NCI-H146 treated with DMSO at 0.1 percent for 48 hours (cell line): ENCODE data around the gene TTYH2.

Experiments
- DNase-seq: peaks from one replicate; lab custom pipeline; 2025; ENCODE audit not compliant: unreplicated experiment; lab: John Stamatoyannopoulos, UW

The TTYH2 gene

GRCh38 chr17:74234486-74234885, 21.1 kb downstream of the TTYH2 start:
- DNase-seq: no peak

- no peak for DNase-seq
These were observed 21.7 kb downstream of the TTYH2 start for GRCh38 chr17:74235040-74235581.

- DNase-seq: no peak
These were observed 22.6 kb downstream of the TTYH2 start for GRCh38 chr17:74235911-74236371.

GRCh38 chr17:74237321-74237720, 23.9 kb downstream of the TTYH2 start:
- DNase-seq: peak; percentile 3

- DNase-seq: no peak
These were observed 25.8 kb downstream of the TTYH2 start for GRCh38 chr17:74239172-74239571.

GRCh38 chr17:74240618-74241205, 27.3 kb downstream of the TTYH2 start:
- no peak for DNase-seq

- no peak for DNase-seq
These were observed 28.1 kb downstream of the TTYH2 start for GRCh38 chr17:74241431-74241830.

- no peak for DNase-seq
These were observed 28.5 kb downstream of the TTYH2 start for GRCh38 chr17:74241847-74242246.

GRCh38 chr17:74243013-74243755, 29.8 kb downstream of the TTYH2 start:
- DNase-seq: no peak

GRCh38 chr17:74244128-74244527, 30.8 kb downstream of the TTYH2 start:
- no peak for DNase-seq

- DNase-seq: no peak
These were observed 31.2 kb downstream of the TTYH2 start for GRCh38 chr17:74244548-74244947.

- DNase-seq: no peak
These were observed 31.9 kb downstream of the TTYH2 start for GRCh38 chr17:74245145-74245831.

GRCh38 chr17:74245871-74246270, 32.5 kb downstream of the TTYH2 start:
- no peak for DNase-seq

GRCh38 chr17:74249590-74250270, 36.4 kb downstream of the TTYH2 start:
- no peak for DNase-seq

- DNase-seq: no peak
These were observed 37.1 kb downstream of the TTYH2 start for GRCh38 chr17:74250324-74250995.

- DNase-seq: no peak
These were observed 37.7 kb downstream of the TTYH2 start for GRCh38 chr17:74251051-74251450.

GRCh38 chr17:74251569-74251968, 38.2 kb downstream of the TTYH2 start:
- no peak for DNase-seq

GRCh38 chr17:74252211-74252610, 38.8 kb downstream of the TTYH2 start:
- DNase-seq: no peak

- DNase-seq: no peak
These were observed 39.7 kb downstream of the TTYH2 start for GRCh38 chr17:74253036-74253435.

GRCh38 chr17:74257311-74257710, 43.9 kb downstream of the TTYH2 start:
- no peak for DNase-seq
